ENCODE measurements around the gene KRTAP5-2.

KRTAP5-2 gene

GRCh38 chr11:1574933-1575242 is 23.2 kb downstream of the KRTAP5-2 start:
- no peak for TF ChIP-seq CTCF (IDR thresholded peaks at IDR 0.05; ENCODE audit: low read depth, low read length)
- no peak for DNase-seq (ENCODE audit: extremely low read depth, low read depth)

- DNase-seq (ENCODE audit: extremely low read depth, low read depth): no peak
These were observed 23.7 kb downstream of the KRTAP5-2 start for GRCh38 chr11:1574238-1574932.

GRCh38 chr11:1573903-1574237 is 24.2 kb downstream of the KRTAP5-2 start:
- no peak for TF ChIP-seq CTCF (IDR thresholded peaks at IDR 0.05; ENCODE audit: low read depth, low read length)

More at GRCh38 chr11:1574238-1574932, 23.7 kb downstream of the KRTAP5-2 start:
- peak; percentile 57 for TF ChIP-seq CTCF (IDR thresholded peaks at IDR 0.05; ENCODE audit: low read depth, low read length)

GRCh38 chr11:1573077-1573902 is 24.8 kb downstream of the KRTAP5-2 start:
- no peak for TF ChIP-seq CTCF (IDR thresholded peaks at IDR 0.05; ENCODE audit: low read depth, low read length)
- DNase-seq (ENCODE audit: extremely low read depth, low read depth): no peak

More at GRCh38 chr11:1573903-1574237, 24.2 kb downstream of the KRTAP5-2 start:
- DNase-seq (ENCODE audit: extremely low read depth, low read depth): no peak

GRCh38 chr11:1572197-1573076 is 25.7 kb downstream of the KRTAP5-2 start, which contains the start of gene DUSP8:
TSS of gene DUSP8 (minus strand) at chr11:1572271. CDS start at chr11:1565826, 6,445 bp downstream.
- DNase-seq (ENCODE audit: extremely low read depth, low read depth): peak; percentile 41
- TF ChIP-seq CTCF (IDR thresholded peaks at IDR 0.05; ENCODE audit: low read depth, low read length): no peak

GRCh38 chr11:1571760-1572196 is 26.3 kb downstream of the KRTAP5-2 start:
- TF ChIP-seq CTCF (IDR thresholded peaks at IDR 0.05; ENCODE audit: low read depth, low read length): no peak
- DNase-seq (ENCODE audit: extremely low read depth, low read depth): no peak
